Loucy (cell line): Measurements from ENCODE around the gene DLG2.

Experiments used
- H2AFZ ChIP-seq: fragments of 200-600 bp; sonication (generic); 2 replicates; pipeline ENCODE4 v1.6.0; 2016; ENCODE audit warnings: antibody characterized with exemption, mild to moderate bottlenecking, low read length, moderate library complexity
- H3F3A ChIP-seq: fragments of 200-600 bp; 2 replicates; pipeline ENCODE4 v1.6.0; 2016; ENCODE audit warnings: antibody characterized with exemption, low read depth, mild to moderate bottlenecking
- H3K27me3 ChIP-seq: fragments of 200-600 bp; sonication (generic); 2 replicates; pipeline ENCODE4 v1.6.1; 2014; ENCODE audit warnings: low read length, mild to moderate bottlenecking; ENCODE audit not compliant: insufficient read depth, poor library complexity, severe bottlenecking
- H3K36me3 ChIP-seq: fragments of 200-600 bp; sonication (generic); 2 replicates; pipeline ENCODE4 v1.6.1; 2016; ENCODE audit warnings: low read length; ENCODE audit not compliant: insufficient read depth
- H3K4me1 ChIP-seq: fragments of 200-600 bp; sonication (generic); 2 replicates; pipeline ENCODE4 v1.5.1; 2014; ENCODE audit warnings: low read length, mild to moderate bottlenecking; ENCODE audit not compliant: insufficient read depth, poor library complexity, severe bottlenecking
- H3K4me2 ChIP-seq: fragments of 200-600 bp; sonication (generic); 2 replicates; pipeline ENCODE4 v1.6.0; 2014; ENCODE audit warnings: antibody characterized with exemption, low read length, low read depth, mild to moderate bottlenecking; ENCODE audit not compliant: poor library complexity, severe bottlenecking
- H3K4me3 ChIP-seq: fragments of 200-600 bp; sonication (generic); 2 replicates; pipeline ENCODE4 v1.5.1; 2014; ENCODE audit warnings: low read length, mild to moderate bottlenecking, mixed read lengths; ENCODE audit not compliant: poor library complexity, severe bottlenecking
- H3K79me2 ChIP-seq: fragments of 200-600 bp; sonication (generic); 2 replicates; pipeline ENCODE4 v1.6.1; 2014; ENCODE audit warnings: low read length; ENCODE audit not compliant: insufficient read depth
- H3K9ac ChIP-seq: fragments of 200-600 bp; sonication (generic); 2 replicates; pipeline ENCODE4 v1.6.0; 2014; ENCODE audit warnings: mild to moderate bottlenecking, low read depth, low read length, moderate library complexity; ENCODE audit not compliant: poor library complexity, severe bottlenecking
- H3K9me2 ChIP-seq: fragments of 200-600 bp; sonication (generic); replicated peaks from 2 replicates; pipeline ENCODE4 v1.6.1; 2016; ENCODE audit warnings: low read depth, low read length, mixed read lengths
- H3K9me3 ChIP-seq: fragments of 200-600 bp; sonication (generic); 2 replicates; pipeline ENCODE4 v1.6.1; 2014; ENCODE audit warnings: mild to moderate bottlenecking, antibody characterized with exemption, low read length, low read depth; ENCODE audit not compliant: insufficient read depth
- H4K20me1 ChIP-seq: fragments of 200-600 bp; sonication (generic); 2 replicates; pipeline ENCODE4 v1.6.0; 2014; ENCODE audit warnings: antibody characterized with exemption, low read length, mild to moderate bottlenecking; ENCODE audit not compliant: insufficient read depth, poor library complexity, severe bottlenecking
- EZH2phosphoT487 ChIP-seq: fragments of 200-600 bp; IDR thresholded peaks from 2 replicates; pipeline ENCODE4 v1.6.1; 2018; ENCODE audit warnings: antibody characterized with exemption, mild to moderate bottlenecking, moderate library complexity, borderline replicate concordance
- TF ChIP-seq, protein P1 (sequence below): fragments of 200-600 bp; sonication (generic); conservative IDR thresholded peaks from 2 replicates; pipeline ENCODE4 v1.5.1; 2014; ENCODE audit warnings: mild to moderate bottlenecking, antibody characterized with exemption, low read length

The DLG2 gene

DNA sequence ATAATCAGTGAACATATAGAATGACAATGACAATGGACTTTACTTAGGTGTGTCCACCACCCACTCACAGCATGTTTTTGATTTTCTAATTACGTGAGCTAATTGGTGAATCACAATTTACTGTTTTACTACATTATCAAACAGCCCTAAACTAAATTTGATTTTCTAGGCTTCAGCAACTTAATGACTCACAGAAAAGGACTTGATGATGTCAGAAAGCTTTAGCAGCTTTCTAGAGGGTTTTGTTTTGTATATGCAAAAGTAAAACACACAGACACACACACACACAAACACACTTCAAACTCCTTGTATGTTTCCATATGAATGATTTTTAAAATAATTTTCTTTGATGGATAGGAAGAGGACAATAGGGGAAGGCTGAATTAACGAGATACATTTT lies 1462.4 kb downstream of the DLG2 start:
- no peaks in the 10 kb centered on the region for H3K79me2 ChIP-seq
- no peaks in the 10 kb centered on the region for H3K27me3 ChIP-seq
- H3F3A ChIP-seq, result no peaks in the 10 kb centered on the region
- H3K9me3 ChIP-seq, result no peaks in the 10 kb centered on the region
- TF ChIP-seq, protein P1, sequence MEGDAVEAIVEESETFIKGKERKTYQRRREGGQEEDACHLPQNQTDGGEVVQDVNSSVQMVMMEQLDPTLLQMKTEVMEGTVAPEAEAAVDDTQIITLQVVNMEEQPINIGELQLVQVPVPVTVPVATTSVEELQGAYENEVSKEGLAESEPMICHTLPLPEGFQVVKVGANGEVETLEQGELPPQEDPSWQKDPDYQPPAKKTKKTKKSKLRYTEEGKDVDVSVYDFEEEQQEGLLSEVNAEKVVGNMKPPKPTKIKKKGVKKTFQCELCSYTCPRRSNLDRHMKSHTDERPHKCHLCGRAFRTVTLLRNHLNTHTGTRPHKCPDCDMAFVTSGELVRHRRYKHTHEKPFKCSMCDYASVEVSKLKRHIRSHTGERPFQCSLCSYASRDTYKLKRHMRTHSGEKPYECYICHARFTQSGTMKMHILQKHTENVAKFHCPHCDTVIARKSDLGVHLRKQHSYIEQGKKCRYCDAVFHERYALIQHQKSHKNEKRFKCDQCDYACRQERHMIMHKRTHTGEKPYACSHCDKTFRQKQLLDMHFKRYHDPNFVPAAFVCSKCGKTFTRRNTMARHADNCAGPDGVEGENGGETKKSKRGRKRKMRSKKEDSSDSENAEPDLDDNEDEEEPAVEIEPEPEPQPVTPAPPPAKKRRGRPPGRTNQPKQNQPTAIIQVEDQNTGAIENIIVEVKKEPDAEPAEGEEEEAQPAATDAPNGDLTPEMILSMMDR, result no peak
- TF ChIP-seq EZH2phosphoT487, result no peak
- H3K4me1 ChIP-seq, result no peaks in the 10 kb centered on the region
- H3K36me3 ChIP-seq, result no peaks in the 10 kb centered on the region
- H3K4me3 ChIP-seq, result no peak overlapping the region
- H2AFZ ChIP-seq, result no peak overlapping the region
- no peak overlapping the region for H3K4me2 ChIP-seq
- H3K9me2 ChIP-seq, result no peaks in the 10 kb centered on the region
- no peak overlapping the region for H3K9ac ChIP-seq
- H4K20me1 ChIP-seq, result no peaks in the 10 kb centered on the region

DNA sequence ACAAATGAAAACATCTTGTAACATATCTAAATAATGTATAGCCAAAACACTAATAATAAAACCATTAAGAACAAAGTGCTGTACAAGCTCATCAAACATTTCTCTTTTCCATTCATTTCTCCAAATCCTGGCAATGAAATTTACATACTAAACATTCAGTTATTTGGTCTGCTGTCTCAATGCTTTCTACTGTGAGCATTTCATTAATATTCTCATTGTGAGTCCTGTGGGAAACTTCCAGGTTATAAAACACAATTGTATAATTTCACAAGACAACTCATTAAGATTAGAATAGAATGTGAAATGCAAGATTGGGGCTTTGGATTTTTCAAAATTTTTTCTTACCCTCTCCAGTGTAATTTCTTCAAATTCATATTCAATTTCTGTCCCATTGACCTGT lies 1464.0 kb downstream of the DLG2 start:
- Histone ChIP-seq H2AFZ (no peak overlapping the region), H3K4me1 (no peaks in the 10 kb centered on the region), H3F3A (no peaks in the 10 kb centered on the region), H3K4me3 (no peak overlapping the region), H3K9me2 (no peaks in the 10 kb centered on the region), H3K9ac (no peak overlapping the region), H4K20me1 (no peaks in the 10 kb centered on the region), H3K36me3 (no peaks in the 10 kb centered on the region), H3K9me3 (no peaks in the 10 kb centered on the region), H3K4me2 (no peak overlapping the region), H3K79me2 (no peaks in the 10 kb centered on the region), H3K27me3 (no peaks in the 10 kb centered on the region)
- no peak for TF ChIP-seq EZH2phosphoT487
- TF ChIP-seq, protein P1, result no peak

DNA sequence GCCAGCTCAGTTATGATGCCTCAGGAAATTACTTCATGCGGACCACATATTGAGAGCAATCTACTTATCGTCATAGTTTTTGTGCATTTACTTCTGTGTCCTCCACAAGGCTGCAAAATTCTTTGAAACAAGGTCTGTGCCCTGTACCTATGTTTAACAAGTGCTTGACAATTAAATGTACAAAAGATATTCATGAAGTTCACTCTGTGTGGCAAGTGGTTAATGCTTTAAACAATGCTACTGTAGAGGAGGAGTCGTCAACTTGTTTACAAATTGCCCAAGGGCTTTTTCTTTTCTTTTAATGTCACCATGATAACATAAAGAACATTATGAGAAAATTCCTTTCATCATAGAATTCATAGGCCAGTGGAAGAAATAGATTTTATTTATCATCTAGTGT lies 1469.5 kb downstream of the DLG2 start:
- no peaks in the 10 kb centered on the region for H3K9me3 ChIP-seq
- H3K36me3 ChIP-seq, result no peaks in the 10 kb centered on the region
- no peaks in the 10 kb centered on the region for H3F3A ChIP-seq
- no peaks in the 10 kb centered on the region for H3K27me3 ChIP-seq
- H3K9me2 ChIP-seq, result no peaks in the 10 kb centered on the region
- H3K9ac ChIP-seq, result no peak overlapping the region
- no peak overlapping the region for H3K4me3 ChIP-seq
- H3K4me2 ChIP-seq, result no peak overlapping the region
- no peak overlapping the region for H2AFZ ChIP-seq
- H4K20me1 ChIP-seq, result no peaks in the 10 kb centered on the region
- H3K4me1 ChIP-seq, result no peaks in the 10 kb centered on the region
- no peak for TF ChIP-seq EZH2phosphoT487
- TF ChIP-seq, protein P1, result no peak
- no peaks in the 10 kb centered on the region for H3K79me2 ChIP-seq
